H1 (cell line): ENCODE results near the gene NDUFA13. TPM values are rescaled to one million over a fixed set of nuclear protein-coding genes. Genes with fewer than 3 reads are reported as not detected.

Source experiments
- BCL11A ChIP-seq, 2 experiments: IDR thresholded peaks; one replicate each; pipeline ENCODE4 v1.6.1; 2011; ENCODE audit warnings: low read depth in 2 of 2, low read length in 2 of 2, mild to moderate bottlenecking in 2 of 2
- JUN ChIP-seq: IDR thresholded peaks from 2 replicates; pipeline ENCODE4 v1.6.1; 2011; ENCODE audit warnings: low read depth, mild to moderate bottlenecking, improper control_type of control experiment, low read length
- RAD21 ChIP-seq, 2 experiments: IDR thresholded peaks in 1 of 2; conservative IDR thresholded peaks in 1 of 2; 2 replicates each; pipeline ENCODE4 v1.6.1; 2011; ENCODE audit warnings: low read depth in 2 of 2, low read length in 2 of 2, improper control_type of control experiment in 1 of 2, inconsistent platforms in 1 of 2, mild to moderate bottlenecking in 1 of 2, moderate library complexity in 1 of 2
- TBP ChIP-seq: IDR thresholded peaks from 2 replicates; pipeline ENCODE4 v1.6.1; 2011; ENCODE audit warnings: low read depth, low read length, improper control_type of control experiment
- TCF12 ChIP-seq: IDR thresholded peaks from 2 replicates; pipeline ENCODE4 v1.6.1; 2011; ENCODE audit warnings: low read depth, mild to moderate bottlenecking, low read length
- polyA plus RNA-seq, 7 experiments: library from polyadenylated mRNA; depleted of rRNA in 3 of 7; stranded (reverse) in 5 of 7; unstranded in 2 of 7; fragments of >200 nt in 5 of 7; fragments of 200-250 nt in 2 of 7; gene quantifications; 1 replicate in 5 of 7; 2 replicates in 1 of 7; 4 replicates in 1 of 7; pipeline versions ENCODE4 v1.2.1 to v1.2.3, GENCODE V29; 2011 to 2013; ENCODE audit warnings: missing spikeins in 2 of 7, mixed read lengths in 2 of 7
- total RNA-seq: library from RNA; stranded (reverse); fragmentation: NEBNext Ultra II Directional; extraction: Animal tissue kit (Norgen Biotek cat#: 25700); gene quantifications from 2 replicates; pipeline ENCODE4 v1.2.1, GENCODE V29; 2021
- TF ChIP-seq, protein P1 (sequence below): fragments of 300-600 bp; sonication (generic); IDR thresholded peaks from 2 replicates; pipeline ENCODE4 v1.7.1; 2012; ENCODE audit warnings: low read length, moderate library complexity, mild to moderate bottlenecking, inconsistent platforms; ENCODE audit not compliant: insufficient replicate concordance
- TF ChIP-seq, protein P2 (sequence below): IDR thresholded peaks from 2 replicates; pipeline ENCODE4 v1.6.1; 2012; ENCODE audit warnings: inconsistent platforms
- TF ChIP-seq, protein P3 (sequence below): IDR thresholded peaks from 2 replicates; pipeline ENCODE4 v1.6.1; 2011; ENCODE audit warnings: low read depth, mild to moderate bottlenecking, low read length; ENCODE audit not compliant: insufficient read depth
- TF ChIP-seq, protein P4 (sequence below): IDR thresholded peaks from 2 replicates; pipeline ENCODE4 v1.6.1; 2011; ENCODE audit warnings: low read length, improper control_type of control experiment

Gene NDUFA13
- total and polyA plus RNA-seq, 2 of the 8 experiments (the other 6 are each of a cell fraction or from before 2014, with no cell fraction given): 413 to 1,105 TPM

DNA sequence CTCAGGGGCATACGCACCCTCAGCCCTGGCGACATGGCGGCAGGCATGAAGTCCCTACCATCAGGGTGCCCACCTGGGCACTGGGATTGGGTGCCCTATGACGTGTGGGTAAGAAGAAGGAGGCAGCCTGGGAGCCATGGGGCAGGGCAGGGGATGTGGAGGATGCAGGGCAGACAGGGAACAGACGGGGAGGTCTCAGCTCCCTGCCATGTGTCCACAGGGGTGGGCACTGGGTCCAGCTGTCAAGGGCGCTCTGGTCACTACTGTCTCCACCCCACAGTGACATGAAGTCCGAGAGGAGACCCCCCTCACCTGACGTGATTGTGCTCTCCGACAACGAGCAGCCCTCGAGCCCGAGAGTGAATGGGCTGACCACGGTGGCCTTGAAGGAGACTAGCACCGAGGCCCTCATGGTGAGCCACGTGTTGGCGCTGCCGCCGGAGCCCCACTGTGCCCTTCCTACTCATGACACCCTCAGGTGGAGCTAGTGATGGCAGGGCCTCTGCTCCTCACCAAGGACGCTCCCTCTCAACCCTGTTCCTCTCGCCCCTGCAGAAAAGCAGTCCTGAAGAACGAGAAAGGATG is 23.9 kb upstream of the NDUFA13 start (continued):
- TF ChIP-seq, protein P1, sequence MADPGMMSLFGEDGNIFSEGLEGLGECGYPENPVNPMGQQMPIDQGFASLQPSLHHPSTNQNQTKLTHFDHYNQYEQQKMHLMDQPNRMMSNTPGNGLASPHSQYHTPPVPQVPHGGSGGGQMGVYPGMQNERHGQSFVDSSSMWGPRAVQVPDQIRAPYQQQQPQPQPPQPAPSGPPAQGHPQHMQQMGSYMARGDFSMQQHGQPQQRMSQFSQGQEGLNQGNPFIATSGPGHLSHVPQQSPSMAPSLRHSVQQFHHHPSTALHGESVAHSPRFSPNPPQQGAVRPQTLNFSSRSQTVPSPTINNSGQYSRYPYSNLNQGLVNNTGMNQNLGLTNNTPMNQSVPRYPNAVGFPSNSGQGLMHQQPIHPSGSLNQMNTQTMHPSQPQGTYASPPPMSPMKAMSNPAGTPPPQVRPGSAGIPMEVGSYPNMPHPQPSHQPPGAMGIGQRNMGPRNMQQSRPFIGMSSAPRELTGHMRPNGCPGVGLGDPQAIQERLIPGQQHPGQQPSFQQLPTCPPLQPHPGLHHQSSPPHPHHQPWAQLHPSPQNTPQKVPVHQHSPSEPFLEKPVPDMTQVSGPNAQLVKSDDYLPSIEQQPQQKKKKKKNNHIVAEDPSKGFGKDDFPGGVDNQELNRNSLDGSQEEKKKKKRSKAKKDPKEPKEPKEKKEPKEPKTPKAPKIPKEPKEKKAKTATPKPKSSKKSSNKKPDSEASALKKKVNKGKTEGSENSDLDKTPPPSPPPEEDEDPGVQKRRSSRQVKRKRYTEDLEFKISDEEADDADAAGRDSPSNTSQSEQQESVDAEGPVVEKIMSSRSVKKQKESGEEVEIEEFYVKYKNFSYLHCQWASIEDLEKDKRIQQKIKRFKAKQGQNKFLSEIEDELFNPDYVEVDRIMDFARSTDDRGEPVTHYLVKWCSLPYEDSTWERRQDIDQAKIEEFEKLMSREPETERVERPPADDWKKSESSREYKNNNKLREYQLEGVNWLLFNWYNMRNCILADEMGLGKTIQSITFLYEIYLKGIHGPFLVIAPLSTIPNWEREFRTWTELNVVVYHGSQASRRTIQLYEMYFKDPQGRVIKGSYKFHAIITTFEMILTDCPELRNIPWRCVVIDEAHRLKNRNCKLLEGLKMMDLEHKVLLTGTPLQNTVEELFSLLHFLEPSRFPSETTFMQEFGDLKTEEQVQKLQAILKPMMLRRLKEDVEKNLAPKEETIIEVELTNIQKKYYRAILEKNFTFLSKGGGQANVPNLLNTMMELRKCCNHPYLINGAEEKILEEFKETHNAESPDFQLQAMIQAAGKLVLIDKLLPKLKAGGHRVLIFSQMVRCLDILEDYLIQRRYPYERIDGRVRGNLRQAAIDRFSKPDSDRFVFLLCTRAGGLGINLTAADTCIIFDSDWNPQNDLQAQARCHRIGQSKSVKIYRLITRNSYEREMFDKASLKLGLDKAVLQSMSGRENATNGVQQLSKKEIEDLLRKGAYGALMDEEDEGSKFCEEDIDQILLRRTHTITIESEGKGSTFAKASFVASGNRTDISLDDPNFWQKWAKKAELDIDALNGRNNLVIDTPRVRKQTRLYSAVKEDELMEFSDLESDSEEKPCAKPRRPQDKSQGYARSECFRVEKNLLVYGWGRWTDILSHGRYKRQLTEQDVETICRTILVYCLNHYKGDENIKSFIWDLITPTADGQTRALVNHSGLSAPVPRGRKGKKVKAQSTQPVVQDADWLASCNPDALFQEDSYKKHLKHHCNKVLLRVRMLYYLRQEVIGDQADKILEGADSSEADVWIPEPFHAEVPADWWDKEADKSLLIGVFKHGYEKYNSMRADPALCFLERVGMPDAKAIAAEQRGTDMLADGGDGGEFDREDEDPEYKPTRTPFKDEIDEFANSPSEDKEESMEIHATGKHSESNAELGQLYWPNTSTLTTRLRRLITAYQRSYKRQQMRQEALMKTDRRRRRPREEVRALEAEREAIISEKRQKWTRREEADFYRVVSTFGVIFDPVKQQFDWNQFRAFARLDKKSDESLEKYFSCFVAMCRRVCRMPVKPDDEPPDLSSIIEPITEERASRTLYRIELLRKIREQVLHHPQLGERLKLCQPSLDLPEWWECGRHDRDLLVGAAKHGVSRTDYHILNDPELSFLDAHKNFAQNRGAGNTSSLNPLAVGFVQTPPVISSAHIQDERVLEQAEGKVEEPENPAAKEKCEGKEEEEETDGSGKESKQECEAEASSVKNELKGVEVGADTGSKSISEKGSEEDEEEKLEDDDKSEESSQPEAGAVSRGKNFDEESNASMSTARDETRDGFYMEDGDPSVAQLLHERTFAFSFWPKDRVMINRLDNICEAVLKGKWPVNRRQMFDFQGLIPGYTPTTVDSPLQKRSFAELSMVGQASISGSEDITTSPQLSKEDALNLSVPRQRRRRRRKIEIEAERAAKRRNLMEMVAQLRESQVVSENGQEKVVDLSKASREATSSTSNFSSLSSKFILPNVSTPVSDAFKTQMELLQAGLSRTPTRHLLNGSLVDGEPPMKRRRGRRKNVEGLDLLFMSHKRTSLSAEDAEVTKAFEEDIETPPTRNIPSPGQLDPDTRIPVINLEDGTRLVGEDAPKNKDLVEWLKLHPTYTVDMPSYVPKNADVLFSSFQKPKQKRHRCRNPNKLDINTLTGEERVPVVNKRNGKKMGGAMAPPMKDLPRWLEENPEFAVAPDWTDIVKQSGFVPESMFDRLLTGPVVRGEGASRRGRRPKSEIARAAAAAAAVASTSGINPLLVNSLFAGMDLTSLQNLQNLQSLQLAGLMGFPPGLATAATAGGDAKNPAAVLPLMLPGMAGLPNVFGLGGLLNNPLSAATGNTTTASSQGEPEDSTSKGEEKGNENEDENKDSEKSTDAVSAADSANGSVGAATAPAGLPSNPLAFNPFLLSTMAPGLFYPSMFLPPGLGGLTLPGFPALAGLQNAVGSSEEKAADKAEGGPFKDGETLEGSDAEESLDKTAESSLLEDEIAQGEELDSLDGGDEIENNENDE: no peak
- TF ChIP-seq TCF12: no peak
- no peak for TF ChIP-seq BCL11A (IDR thresholded peaks at IDR 0.05; ENCODE audit: low read depth in 2 of 2, low read length in 2 of 2)
- TF ChIP-seq, protein P2, sequence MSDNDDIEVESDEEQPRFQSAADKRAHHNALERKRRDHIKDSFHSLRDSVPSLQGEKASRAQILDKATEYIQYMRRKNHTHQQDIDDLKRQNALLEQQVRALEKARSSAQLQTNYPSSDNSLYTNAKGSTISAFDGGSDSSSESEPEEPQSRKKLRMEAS: no peak
- no peak for TF ChIP-seq TBP
- TF ChIP-seq RAD21 (IDR thresholded peaks at IDR 0.05 in 1 of 2, conservative IDR thresholded peaks at IDR 0.05 in 1 of 2; ENCODE audit: low read depth in 2 of 2, low read length in 2 of 2): no peak
- TF ChIP-seq, protein P3, sequence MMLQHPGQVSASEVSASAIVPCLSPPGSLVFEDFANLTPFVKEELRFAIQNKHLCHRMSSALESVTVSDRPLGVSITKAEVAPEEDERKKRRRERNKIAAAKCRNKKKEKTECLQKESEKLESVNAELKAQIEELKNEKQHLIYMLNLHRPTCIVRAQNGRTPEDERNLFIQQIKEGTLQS: no peak
- TF ChIP-seq, protein P4, sequence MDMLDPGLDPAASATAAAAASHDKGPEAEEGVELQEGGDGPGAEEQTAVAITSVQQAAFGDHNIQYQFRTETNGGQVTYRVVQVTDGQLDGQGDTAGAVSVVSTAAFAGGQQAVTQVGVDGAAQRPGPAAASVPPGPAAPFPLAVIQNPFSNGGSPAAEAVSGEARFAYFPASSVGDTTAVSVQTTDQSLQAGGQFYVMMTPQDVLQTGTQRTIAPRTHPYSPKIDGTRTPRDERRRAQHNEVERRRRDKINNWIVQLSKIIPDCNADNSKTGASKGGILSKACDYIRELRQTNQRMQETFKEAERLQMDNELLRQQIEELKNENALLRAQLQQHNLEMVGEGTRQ: no peak
- TF ChIP-seq JUN: no peak
